GM21825 (cell line): ENCODE measurements around the gene CDAN1.
"Not testable (repeated sequence)": the region's sequence is repeated elsewhere in the genome, so short reads cannot be mapped to it uniquely, and the experiment has no call there.

Experiments used
- ATAC-seq: cut with Tn5 transposase; IDR thresholded peaks from one replicate; pipeline ENCODE4 v1.9.1; 2021; ENCODE audit warnings: mild to moderate bottlenecking, moderate library complexity; ENCODE audit not compliant: unreplicated experiment

The CDAN1 gene

GRCh38 chr15:42736793-42737528 lies at the start of gene CDAN1:
TSS of gene CDAN1 (minus strand) at chr15:42737128. CDS start at chr15:42737102, 26 bp downstream.
- ATAC-seq: peak; percentile 78

GRCh38 chr15:42785569-42785968 lies 48.6 kb upstream of the CDAN1 start:
- ATAC-seq: no peak

GRCh38 chr15:42784705-42785104 lies 47.8 kb upstream of the CDAN1 start:
- no peak for ATAC-seq

- ATAC-seq: no peak
Measured at GRCh38 chr15:42782716-42783115, 45.8 kb upstream of the CDAN1 start.

- no peak for ATAC-seq
Measured at GRCh38 chr15:42775416-42775815, 38.5 kb upstream of the CDAN1 start.

- ATAC-seq: no peak
Measured at GRCh38 chr15:42772901-42773300, 36.0 kb upstream of the CDAN1 start.

- no peak for ATAC-seq
Measured at GRCh38 chr15:42772144-42772543, 35.2 kb upstream of the CDAN1 start.

GRCh38 chr15:42766109-42766508 lies 29.2 kb upstream of the CDAN1 start:
- ATAC-seq: not testable (repeated sequence)

- ATAC-seq: not testable (repeated sequence)
Measured at GRCh38 chr15:42764154-42764731, 27.3 kb upstream of the CDAN1 start.

GRCh38 chr15:42761813-42762212 lies 24.9 kb upstream of the CDAN1 start:
- ATAC-seq: not testable (repeated sequence)

GRCh38 chr15:42760759-42761158 lies 23.8 kb upstream of the CDAN1 start:
- no peak for ATAC-seq

GRCh38 chr15:42759093-42759492 lies 22.2 kb upstream of the CDAN1 start:
- ATAC-seq: no peak

- ATAC-seq: no peak
Measured at GRCh38 chr15:42750306-42750705, 13.4 kb upstream of the CDAN1 start.

- no peak for ATAC-seq
Measured at GRCh38 chr15:42749266-42749665, 12.3 kb upstream of the CDAN1 start.

- no peak for ATAC-seq
Measured at GRCh38 chr15:42744195-42744594, 7.3 kb upstream of the CDAN1 start.

- ATAC-seq: no peak
Measured at GRCh38 chr15:42742149-42742548, 5.2 kb upstream of the CDAN1 start.

- ATAC-seq: no peak
Measured at GRCh38 chr15:42741710-42742109, 4.8 kb upstream of the CDAN1 start.

GRCh38 chr15:42737529-42738328 lies 801 bp upstream of the CDAN1 start:
- ATAC-seq: no peak

- peak; percentile 22 for ATAC-seq
Measured at GRCh38 chr15:42736178-42736792, 643 bp downstream of the CDAN1 start.

GRCh38 chr15:42735382-42736165 lies 1.4 kb downstream of the CDAN1 start:
- ATAC-seq: no peak
